Measurements from ENCODE around the gene HM13.
"Not testable (repeated sequence)": the region's sequence is repeated elsewhere in the genome, so short reads cannot be mapped to it uniquely, and the experiment has no call there.

Gene HM13, protein sequence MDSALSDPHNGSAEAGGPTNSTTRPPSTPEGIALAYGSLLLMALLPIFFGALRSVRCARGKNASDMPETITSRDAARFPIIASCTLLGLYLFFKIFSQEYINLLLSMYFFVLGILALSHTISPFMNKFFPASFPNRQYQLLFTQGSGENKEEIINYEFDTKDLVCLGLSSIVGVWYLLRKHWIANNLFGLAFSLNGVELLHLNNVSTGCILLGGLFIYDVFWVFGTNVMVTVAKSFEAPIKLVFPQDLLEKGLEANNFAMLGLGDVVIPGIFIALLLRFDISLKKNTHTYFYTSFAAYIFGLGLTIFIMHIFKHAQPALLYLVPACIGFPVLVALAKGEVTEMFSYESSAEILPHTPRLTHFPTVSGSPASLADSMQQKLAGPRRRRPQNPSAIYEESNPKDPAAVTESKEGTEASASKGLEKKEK

DNA sequence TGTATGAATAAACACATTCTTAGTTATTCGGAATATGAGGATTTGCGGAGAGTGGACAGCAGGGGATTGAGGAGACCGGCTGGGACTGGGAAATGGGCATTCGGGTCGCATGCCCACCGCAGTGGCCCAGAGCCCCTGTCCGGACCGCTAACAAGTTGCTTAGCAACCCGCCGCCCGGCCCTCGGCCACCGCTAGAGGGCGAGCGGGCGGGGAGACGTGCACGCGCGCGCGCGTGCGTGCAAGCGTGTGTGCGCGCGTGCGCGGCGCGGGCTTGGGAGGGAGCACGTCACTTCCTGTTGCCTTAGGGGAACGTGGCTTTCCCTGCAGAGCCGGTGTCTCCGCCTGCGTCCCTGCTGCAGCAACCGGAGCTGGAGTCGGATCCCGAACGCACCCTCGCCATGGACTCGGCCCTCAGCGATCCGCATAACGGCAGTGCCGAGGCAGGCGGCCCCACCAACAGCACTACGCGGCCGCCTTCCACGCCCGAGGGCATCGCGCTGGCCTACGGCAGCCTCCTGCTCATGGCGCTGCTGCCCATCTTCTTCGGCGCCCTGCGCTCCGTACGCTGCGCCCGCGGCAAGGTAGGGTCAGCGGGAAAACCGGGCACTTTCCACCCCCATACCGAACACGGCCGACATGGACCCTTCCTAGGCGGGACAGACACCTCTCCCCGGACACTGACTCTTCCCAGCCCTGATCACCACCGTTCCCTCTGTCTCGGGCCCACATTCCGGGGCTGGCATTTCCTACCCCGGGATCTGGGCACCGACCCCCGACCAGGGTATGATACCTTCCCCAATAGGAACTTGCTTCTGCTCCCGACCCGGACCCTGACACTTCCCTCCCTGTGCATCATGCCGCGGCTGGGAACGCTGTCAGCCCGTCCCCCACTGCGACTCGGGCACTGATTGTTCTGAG, at the start of gene HM13:
Gene HM13, plus strand, starts transcription at position 289 of the 918 bp plus-strand sequence. Its CDS starts 110 bp downstream, at position 399.
- peak; percentile 74 to 76 for DNase-seq (ENCODE audit: low read depth in 2 of 2)

DNA sequence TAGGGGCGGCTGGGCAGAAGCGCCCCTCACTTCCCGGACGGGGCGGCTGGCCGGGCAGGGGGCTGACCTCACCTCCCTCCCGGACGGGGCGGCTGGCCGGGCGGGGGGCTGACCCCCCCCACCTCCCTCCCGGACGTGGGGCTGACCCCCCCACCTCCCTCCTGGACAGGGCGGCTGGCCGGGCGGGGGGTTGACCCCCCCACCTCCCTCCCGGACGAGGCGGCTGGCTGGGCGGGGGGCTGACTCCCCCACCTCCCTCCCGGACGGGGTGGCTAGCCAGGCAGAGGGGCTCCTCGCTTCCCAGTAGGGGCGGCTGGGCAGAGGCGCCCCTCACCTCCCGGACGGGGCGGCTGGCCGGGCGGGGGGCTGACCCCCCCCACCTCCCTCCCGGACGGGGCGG, 43.3 kb upstream of the HM13 start:
- not testable (repeated sequence) for DNase-seq (ENCODE audit: low read depth in 2 of 2)

DNA sequence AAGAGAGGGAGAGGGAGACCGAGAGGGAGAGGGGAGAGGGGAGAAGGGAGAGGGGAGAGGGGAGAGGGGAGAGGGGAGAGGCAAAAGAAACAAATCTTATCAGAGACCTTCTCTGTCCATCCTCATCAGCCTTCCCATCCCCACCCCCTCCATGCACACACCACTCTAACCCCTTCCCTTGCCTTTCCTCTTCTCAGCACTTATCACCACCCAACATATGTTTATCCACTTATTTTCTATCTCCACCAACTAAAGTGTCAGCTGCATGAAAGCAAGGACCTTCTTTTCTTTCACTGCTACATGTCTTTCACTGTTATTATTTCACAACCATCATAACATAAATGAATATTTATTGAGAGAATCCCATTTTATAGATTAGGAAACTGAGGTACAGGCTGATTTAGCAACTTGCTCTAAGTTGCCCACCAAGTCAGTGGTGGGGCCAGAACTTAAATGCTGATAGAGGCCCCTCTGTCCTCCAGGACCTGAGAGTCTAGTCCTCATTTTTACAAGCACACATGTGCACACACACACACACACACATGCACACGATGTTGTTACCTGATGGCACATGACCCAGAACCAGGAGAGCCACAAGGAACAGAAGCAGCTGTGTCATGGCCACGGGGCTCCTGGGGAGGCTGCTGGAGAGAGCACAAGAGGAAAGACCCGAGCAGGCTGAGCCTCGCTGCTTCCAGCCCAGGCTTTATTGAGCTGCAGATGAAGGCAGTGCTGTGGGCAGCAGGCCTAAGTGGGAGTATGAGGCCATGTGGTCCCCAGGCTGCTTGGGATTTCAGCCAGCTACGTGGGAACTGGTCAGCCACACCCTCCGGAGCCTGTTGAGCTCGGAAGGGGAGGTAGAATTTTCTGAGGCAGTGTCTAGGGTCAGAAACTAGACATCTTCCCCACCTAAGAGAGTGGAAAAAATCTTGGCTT, 41.6 kb upstream of the HM13 start:
- no peak for DNase-seq (ENCODE audit: low read depth in 2 of 2)

DNA sequence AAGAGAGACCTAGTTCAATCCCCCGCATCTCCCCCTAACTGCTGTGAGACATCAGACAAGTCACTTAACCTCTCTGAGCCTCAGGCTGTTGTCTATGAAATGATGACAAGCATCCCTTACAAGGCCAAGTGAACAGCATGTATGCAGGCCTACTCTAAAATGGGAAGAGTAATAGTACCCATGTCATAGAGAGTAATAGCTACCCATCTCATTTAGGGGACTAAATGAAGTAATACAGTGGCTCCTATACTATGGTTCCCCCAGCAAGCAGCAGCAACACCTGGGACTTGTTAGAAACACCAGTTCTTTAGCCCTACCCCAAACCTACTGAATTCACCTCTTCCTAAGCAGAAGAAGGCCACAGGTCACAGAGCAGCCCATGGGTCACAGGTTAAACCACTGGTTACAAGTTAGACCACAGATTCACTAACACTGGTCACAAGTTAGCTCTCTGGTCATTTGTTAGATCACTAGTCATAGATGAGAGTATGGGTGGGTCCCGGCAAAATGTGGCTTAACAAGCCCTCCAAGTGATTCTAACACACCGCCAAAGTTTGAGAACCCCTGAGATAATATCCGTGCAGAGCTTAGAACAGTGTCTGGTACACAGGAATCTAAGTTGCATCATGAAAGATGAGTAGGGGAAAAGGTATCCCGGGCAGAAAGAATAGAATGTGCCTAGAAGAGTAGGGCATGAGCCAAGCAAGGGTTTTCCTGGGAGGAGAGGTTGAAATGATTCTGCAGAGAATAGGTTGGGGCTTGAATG, 40.7 kb upstream of the HM13 start:
- DNase-seq (ENCODE audit: low read depth in 2 of 2), result no peak

DNA sequence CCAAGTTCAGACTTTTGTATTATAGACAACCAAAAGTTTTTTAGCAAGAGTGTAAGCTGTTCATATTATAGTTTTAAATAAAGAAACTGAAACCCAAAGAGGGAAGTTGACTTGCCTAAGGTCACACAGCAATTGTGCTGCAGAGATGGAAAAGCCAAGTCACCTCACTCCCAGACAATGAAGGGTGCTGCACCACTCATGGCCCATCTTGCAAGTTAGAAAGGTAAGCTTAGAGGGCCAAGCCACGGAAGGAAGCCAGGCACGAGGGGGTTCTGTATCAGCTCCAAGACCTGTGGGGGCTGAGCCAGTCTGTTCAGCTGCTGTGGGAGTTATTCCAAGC, 40.2 kb upstream of the HM13 start:
- no peak for DNase-seq (ENCODE audit: low read depth in 2 of 2)

DNA sequence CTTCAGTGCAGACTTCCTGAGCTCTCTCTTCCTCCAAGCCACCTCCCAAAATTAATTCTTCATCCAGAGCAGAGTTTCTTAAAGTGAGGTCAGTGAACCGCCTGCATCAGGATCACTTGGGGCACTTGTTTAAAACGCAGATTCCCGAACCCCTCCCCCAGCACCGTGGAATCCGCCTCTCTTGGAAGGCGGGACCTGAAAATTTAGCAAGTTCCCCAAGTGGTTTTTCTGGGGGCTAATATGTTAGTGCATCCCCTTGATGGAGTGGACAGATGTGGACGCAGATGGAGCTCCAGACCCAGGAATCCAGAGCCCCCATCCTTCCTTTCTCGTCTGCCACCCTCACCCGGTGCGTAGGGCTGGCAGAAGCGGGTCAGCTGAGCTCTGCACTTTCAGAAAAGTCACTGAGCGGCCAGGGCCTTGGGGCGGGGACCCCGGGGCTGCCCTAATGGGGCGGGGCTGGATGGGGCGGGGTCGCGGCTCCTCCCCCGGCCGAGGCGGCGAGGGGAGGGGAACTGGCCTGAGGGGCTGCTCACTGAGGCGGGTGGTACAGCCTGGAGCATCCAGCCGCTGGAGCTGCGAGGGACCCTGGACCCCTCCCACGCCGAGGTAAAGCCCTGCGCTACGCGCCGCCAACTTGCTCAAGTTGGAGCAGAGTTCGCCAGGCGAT, 39.3 kb upstream of the HM13 start, which contains the start of the genes DEFB124 and REM1:
Gene DEFB124, minus strand, starts transcription at position 370 of the 670 bp plus-strand sequence. CDS start 2,114 bp downstream, outside the sequence.
Gene REM1, plus strand, starts transcription at position 531 of the 670 bp plus-strand sequence. CDS start 1,158 bp downstream, outside the sequence.
- no peak for DNase-seq (ENCODE audit: low read depth in 2 of 2)

DNA sequence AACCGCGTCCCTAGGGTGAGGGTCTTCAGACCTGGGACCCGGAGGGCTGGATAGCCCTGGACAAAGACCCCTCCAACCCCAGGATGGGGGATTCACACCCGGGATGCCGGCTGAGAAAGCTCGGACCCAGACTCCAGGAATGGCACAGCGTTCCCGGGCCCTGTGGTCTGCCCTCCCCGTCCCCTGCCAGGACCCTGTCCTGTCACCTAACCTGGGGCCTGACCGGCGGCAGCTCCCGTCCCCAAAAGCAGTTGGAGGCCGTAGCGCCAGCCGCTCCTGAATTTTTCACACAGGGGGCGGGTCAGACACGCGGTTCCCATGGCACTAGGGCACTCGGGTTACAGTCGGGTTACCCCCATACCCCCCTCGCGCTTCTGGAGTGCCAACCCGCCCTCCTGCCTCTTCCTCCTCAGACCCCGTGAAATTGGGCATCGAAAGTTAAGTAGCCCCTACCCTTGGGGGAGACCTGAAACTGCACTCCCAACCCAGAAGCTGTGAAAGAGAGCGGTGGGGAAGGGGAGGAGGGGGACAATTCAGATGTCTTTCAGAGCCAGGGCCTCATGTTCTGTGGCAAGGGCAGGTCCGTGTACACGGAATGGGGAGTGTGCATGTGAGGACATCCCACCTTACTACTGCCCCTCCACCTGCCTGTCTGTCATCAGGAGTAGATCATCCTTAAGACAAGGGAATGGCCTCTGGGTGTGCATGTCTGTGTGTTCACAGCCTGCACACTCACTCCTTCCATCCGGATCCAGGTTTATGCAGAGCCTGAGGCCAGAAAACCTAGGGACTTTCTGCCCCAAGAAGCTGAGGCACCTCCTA, 38.6 kb upstream of the HM13 start:
- no peak for DNase-seq (ENCODE audit: low read depth in 2 of 2)

DNA sequence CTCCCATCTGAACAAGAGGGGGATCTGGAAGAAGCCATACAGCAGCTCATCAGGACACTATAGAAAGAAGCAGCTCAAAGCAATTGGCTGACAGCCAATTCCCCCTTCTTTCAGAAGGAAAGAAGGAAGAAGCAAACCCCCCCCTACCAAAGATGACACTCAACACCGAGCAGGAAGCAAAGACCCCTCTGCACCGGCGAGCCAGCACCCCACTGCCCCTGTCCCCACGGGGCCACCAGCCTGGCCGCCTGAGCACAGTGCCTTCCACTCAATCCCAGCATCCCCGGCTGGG, 38.0 kb upstream of the HM13 start:
- DNase-seq (ENCODE audit: low read depth in 2 of 2), result no peak

DNA sequence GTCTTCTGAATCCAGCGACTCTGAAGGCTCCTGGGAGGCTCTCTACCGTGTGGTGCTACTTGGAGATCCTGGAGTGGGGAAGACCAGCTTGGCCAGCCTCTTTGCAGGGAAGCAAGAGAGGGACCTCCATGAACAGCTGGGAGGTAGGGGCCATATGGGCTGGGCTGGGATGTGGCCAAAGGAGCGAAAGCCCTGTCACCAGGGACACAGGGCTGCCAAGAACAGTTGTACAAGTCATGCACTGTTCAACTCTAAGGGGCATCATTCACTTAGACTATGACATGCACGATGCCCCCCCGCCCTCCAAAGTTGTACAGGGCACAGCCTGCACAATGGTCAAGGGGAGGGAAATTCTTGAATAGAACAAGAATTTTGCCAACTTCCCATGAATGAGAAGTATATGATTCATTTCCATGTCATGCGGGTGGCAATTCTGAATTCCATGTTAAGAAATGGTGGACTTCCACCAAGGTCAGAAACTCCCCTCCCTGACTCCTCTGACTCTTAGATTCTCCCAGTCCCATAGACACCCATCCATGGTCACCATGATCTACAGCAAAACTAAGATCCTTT, 37.5 kb upstream of the HM13 start:
- no peak for DNase-seq (ENCODE audit: low read depth in 2 of 2)

DNA sequence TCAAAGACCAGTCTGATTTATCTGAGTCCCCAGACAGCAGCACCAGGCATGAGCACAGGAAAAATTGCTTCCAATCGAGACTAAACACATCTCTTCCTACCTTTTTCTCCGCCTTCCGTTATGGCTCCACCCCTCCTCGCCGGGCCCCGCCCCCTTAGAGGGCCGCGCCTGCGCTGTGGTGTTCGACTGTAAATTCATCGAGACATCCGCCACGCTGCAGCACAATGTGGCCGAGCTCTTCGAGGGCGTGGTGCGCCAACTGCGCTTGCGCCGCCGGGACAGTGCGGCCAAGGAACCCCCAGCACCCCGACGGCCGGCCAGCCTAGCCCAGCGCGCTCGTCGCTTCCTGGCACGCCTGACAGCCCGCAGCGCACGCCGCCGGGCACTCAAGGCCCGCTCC, 30.2 kb upstream of the HM13 start:
- no peak for DNase-seq (ENCODE audit: low read depth in 2 of 2)

DNA sequence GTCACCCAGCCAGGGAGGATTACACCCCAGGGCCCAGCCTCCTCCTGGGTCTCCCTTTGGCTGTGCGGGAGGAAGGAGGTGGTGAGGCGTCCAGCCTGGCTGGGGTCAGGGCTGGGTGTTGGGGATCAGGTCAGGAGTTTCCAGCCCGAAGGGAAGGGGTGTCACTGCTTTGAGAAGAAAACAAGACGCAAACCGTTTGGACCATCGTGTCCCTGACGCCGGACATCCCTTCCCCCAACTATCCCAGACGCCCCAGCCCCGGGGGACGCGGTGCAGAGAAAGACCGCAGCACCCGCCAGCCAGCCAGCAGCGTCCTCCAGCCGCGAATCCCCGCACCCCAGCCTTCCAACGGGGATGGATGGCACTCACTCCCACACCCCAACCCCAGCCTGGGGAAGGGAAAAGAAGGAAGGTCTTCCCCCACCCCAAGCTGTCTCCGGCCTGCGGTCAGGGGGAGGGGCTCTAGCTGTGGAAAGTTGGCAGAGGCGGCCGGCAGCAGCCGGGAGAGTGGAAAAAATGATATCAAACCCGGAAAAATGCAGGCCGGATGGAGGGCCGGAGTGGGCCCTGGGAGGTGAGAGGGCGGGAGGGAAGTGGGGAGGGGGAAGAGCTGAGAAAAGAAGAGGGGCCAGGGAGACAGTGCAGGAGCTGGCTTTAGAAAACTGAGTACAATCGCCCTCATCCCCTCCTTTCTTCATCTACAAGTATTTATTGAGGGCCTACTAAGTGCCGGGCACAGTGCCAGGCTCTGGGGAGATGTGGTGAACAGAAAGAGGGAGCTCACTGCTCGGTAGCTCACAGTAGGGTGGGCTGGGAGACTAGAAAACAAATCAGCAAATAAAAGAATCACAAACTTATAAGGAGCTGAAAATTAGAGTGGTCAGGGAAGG, 28.5 kb upstream of the HM13 start:
- DNase-seq (ENCODE audit: low read depth in 2 of 2), result no peak

DNA sequence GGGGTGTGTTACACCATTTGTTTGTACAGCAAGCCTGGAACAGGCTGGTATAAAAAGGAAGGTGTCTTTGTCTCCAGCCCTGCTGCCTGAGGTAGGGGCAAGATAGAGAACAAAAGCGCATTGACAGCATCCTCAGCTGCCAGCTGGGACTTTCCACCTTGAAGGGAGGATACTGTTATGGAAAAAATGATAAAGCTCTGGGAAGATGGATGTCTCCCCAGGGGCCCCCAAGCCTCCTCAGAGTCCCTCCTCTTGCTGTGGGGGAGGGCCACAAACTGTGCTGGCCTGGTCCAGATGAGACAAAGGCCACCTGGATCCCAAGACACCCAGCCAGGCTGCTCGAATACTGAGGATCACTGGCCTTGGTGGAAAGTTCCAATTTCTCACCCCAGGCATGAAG, 26.1 kb upstream of the HM13 start:
- no peak for DNase-seq (ENCODE audit: low read depth in 2 of 2)

DNA sequence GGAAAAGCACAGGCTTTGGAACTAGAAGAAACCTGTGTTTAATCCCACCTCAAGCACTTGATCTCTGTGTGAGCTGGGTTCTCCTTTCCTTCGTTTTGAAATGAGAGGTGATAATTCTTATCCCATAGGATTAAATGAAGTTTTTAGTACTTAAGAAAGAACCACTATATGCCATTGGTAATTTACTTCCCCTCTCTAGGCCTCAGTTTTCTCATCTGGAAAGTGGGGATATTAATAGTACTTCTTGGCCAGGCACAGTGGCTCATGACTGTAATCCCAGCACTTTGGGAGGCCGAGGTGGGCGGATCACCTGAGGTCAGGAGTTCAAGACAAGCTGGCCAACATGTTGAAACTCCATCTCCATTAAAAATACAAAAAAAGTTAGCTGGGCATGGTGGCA, 25.1 kb upstream of the HM13 start:
- no peak for DNase-seq (ENCODE audit: low read depth in 2 of 2)

DNA sequence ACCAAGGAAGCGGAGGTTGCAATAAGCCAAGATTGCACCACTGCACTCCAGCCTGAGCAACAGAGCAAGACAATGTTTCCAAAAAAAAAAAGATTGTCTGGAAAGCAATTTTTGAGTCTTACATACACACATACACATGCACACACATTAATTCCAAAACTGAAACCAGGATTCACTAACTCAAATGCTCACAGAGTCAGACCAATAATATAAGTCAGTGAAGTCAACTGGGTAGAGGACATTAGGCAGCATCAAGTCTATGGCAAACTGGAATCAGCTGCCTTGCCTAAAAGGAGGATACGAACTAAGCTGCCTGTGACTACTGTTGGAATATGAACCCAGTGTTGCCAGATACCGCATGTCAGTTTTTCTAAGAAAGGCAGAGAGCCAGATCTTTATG, 23.5 kb upstream of the HM13 start:
- DNase-seq (ENCODE audit: low read depth in 2 of 2), result no peak

DNA sequence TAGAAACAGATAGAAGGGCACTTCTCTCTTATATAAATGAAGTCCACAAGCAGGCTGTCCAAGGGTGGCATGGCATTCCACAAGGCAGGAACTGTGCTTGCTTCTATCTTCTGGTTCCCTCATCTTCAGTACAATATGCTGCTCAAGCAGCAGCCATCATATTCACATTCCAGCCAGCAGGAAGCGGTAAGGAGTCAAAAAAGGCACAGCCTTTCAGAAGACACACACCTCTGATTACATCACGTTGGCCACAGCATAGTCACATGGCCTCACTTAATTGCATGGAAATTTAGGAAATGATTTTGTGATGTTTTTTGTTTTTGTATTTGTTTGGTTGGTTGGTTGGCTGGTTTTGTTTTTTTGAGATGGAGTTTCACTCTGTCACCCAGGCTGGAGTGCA, 20.1 kb upstream of the HM13 start:
- no peak for DNase-seq (ENCODE audit: low read depth in 2 of 2)

DNA sequence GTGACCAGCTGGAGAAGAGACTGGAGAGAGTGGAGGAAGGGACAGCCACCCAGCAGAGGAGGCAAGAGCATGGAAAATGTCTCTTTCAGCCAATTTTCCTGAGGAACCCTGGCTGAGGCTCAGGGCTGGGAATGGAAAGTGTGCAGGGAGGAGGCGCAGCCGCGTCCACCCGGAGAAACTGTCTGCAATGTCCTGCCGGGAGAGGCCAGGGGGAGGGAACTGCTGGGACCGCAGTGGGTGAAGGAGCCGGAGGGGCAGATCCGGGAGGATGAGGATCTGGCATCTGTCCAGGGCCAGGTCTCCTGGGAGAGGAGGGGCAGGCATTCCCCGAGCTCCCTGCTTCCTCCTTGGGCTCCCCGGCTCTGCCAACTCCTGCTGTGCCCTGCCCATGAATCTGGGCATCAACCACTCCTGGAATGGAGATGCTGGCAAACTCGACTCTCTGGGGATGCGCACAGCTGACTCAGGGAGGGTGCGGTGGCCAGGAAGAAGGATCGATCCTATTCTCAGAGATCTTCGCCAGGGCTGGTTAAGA, 17.4 kb upstream of the HM13 start:
- DNase-seq (ENCODE audit: low read depth in 2 of 2), result no peak

DNA sequence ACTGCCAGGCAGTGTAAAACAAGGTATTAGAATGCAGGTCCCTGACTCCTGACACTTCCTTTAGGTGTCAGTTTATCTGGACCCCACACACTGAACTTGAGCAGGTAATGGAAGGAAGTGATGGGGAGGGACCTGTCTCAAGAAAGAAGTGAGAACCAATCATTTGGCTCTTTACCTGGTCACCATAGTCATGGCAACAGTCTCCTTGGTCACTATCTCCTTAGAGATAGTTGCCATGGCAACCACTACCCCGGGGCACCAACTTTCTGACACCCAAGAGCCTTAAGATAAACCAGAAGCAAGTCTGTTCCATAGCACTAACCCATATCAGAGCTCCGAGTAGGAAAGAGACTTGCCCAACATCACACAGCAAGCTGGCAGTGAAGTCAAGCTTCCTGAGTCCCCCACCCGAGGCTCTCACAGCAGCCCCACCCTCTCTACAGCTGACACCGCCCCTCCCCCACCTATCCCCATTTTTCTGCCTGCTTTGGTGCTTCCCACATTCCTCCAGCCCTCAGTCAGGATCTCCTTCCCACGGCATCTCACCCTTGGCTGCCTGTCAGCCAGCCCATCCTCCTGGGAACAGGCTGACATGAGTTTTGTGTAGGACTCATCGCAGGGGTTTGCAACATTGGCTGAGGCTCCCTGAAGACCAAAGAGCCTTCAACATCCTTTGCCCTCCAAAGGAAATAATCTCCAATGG, 16.3 kb upstream of the HM13 start:
- no peak for DNase-seq (ENCODE audit: low read depth in 2 of 2)
